Kidney (tissue), 14 donors: ENCODE measurements around the gene GFOD1. TPM values are rescaled to one million over a fixed set of nuclear protein-coding genes. Genes with fewer than 3 reads are reported as not detected.

Experiments used
- DNase-seq, 5 donors: peaks; one replicate each; pipeline ENCODE4 v3.0.0-alpha.2; 2013 to 2020
- FAIRE-seq: peaks from 2 replicates; lab custom pipeline; 2012; peaks lifted over from hg19 to GRCh38; lab: Jason Lieb, UNC
- H3K27ac ChIP-seq, 2 donors: one replicate each; pipeline ENCODE4 v1.7.0; 2013; ENCODE audit warnings: low read depth in 2 of 2, low read length in 2 of 2, inconsistent platforms in 1 of 2
- H3K27me3 ChIP-seq: one replicate; pipeline ENCODE4 v1.7.1; 2013; ENCODE audit warnings: low read length, inconsistent platforms; ENCODE audit not compliant: control insufficient read depth, insufficient read depth
- H3K36me3 ChIP-seq, 3 donors: one replicate each; pipeline versions ENCODE4 v1.7.0 to v1.7.1; 2013; ENCODE audit warnings: low read length in 3 of 3, control low read depth in 1 of 3, inconsistent platforms in 1 of 3; ENCODE audit not compliant: insufficient read depth in 3 of 3, control insufficient read depth in 2 of 3
- H3K4me1 ChIP-seq, 3 donors: one replicate each; pipeline versions ENCODE4 v1.7.0 to v1.7.1; 2013; ENCODE audit warnings: low read length in 3 of 3, inconsistent platforms in 1 of 3, low read depth in 1 of 3; ENCODE audit not compliant: control insufficient read depth in 2 of 3, insufficient read depth in 2 of 3
- H3K4me3 ChIP-seq, 3 donors: one replicate each; pipeline versions ENCODE4 v1.7.0 to v1.8.1; 2013; ENCODE audit warnings: low read length in 3 of 3, control low read depth in 1 of 3, inconsistent platforms in 1 of 3
- H3K9ac ChIP-seq, 3 donors: one replicate each; pipeline versions ENCODE4 v1.7.0 to v1.7.1; 2013; ENCODE audit warnings: low read length in 3 of 3, control low read depth in 1 of 3, inconsistent platforms in 1 of 3
- H3K9me3 ChIP-seq, 3 donors: one replicate each; pipeline versions ENCODE4 v1.7.0 to v1.7.1; 2013; ENCODE audit warnings: low read length in 3 of 3, control low read depth in 1 of 3, inconsistent platforms in 1 of 3; ENCODE audit not compliant: control insufficient read depth in 2 of 3, insufficient read depth in 1 of 3
- CTCF ChIP-seq: IDR thresholded peaks from 3 replicates; pipeline ENCODE4 v1.5.1; 2012; ENCODE audit warnings: mild to moderate bottlenecking, moderate library complexity, borderline replicate concordance; ENCODE audit not compliant: insufficient read depth; ENCODE audit errors: extremely low read depth
- intact Hi-C: fragments of 100-400 bp; cut with DNase I; formaldehyde crosslinking; loops from one replicate; pipeline ENCODE4 v1.11.1; 2022
- polyA plus RNA-seq: library from polyadenylated mRNA; stranded (reverse); fragments of 350-450 nt; fragmentation: Illumina TruSeq; extraction: RNeasy Lipid Tissue Mini Kit (QIAGEN cat#74804); gene quantifications from one replicate; pipeline ENCODE4 v1.2.3, GENCODE V29; 2014; ENCODE audit warnings: low read depth, low replicate concordance; ENCODE audit not compliant: insufficient read depth
- total RNA-seq: library from RNA; stranded (reverse); fragmentation: NEBNext Ultra II Directional; extraction: Animal tissue kit (Norgen Biotek cat#: 25700); gene quantifications from one replicate; pipeline ENCODE4 v1.2.1, GENCODE V29; 2021
- donor health status: control.
- donor health status: control.
- donor health status: control.
- donor health status: control.
- donor health status: control.
- donor health status: DM: yes; HTN: yes; CAD: no.
- donor health status: Normal renal cell carcinoma (clear cell type).

Gene GFOD1
- total and polyA plus RNA-seq, 2 donors from 2014 or later, result 2.1 to 14.6 TPM

- Histone ChIP-seq H3K27me3 (no peaks in the 10 kb centered on the region), H3K9me3 (no peaks in the 10 kb centered on the region), H3K9ac (no peak overlapping the region), H3K4me1 (no peaks in the 10 kb centered on the region), H3K27ac (no peak overlapping the region), H3K4me3 (no peak overlapping the region), H3K36me3 (no peaks in the 10 kb centered on the region)
- intact Hi-C loops, result loop anchor here (10.0 kb wide), 1 partner anchor 200 kb away; no protein-coding TSS in a partner anchor
- DNase-seq (no peak), FAIRE-seq (no peak)
- TF ChIP-seq CTCF, result no peak
Observed at GRCh38 chr6:13534536-13534935, 47.1 kb upstream of the GFOD1 start.

DNA sequence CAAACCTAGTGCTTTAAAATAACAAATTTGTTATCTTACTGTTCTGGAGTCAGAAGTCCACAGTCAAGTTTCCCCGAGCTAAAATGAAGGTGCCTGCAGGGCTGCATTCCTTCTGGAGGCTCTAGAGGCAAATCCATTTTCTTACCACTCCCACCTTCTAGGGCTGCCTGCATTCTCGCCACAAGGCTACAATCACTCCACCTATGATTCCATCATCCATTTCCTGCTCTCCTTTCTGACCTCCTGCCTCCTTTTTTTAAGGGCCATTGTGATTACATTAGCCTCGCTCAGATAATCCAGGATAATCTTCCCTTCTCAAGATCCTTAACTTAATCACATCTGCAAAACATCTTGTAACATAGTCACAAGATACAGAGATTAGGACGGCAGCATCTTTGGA lies 44.6 kb upstream of the GFOD1 start:
- H3K4me1 ChIP-seq, result no peaks in the 10 kb centered on the region
- intact Hi-C loops, result loop anchor here (10.0 kb wide), 1 partner anchor 197 kb away; no protein-coding TSS in a partner anchor
- H3K9ac ChIP-seq, result no peak overlapping the region
- no peak overlapping the region for H3K4me3 ChIP-seq
- H3K27me3 ChIP-seq, result no peaks in the 10 kb centered on the region
- no peak for TF ChIP-seq CTCF
- H3K36me3 ChIP-seq, result no peaks in the 10 kb centered on the region
- DNase-seq (no peak), FAIRE-seq (no peak)
- H3K9me3 ChIP-seq, result no peaks in the 10 kb centered on the region
- H3K27ac ChIP-seq, result no peak overlapping the region

DNA sequence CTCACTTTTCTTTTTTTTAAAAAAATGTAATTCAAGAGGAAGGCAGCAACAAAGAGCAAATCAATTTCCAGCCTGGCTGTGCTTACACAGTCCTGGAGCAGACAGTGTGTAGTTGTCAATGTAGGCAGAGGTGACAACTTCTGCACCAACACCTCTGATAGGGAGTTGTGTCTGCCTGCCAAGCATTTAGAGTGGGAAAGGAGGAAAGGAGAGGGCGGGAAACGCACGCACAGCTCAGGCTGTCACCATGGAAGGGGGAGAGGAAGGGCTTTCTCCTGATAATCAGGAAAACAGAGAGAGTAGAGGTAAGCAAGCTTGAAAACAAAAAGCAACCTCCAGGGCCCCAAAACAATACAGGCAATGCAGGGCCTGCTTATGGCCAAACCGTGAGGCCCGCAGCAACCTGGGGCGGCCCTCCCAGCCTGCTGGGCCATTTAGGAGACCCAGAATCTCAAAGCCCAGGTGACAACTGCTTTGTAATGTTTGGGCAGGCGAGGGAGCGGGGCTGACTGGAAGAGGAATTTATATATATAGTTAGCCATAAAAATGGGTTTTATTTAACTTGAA lies 41.5 kb upstream of the GFOD1 start:
- intact Hi-C loops, result no loop called here
- H3K27me3 ChIP-seq, result no peaks in the 10 kb centered on the region
- TF ChIP-seq CTCF, result no peak
- FAIRE-seq, result no peak
- H3K4me1 ChIP-seq, result no peaks in the 10 kb centered on the region
- H3K9me3 ChIP-seq, result no peaks in the 10 kb centered on the region
- H3K9ac ChIP-seq, result no peak overlapping the region
- H3K36me3 ChIP-seq, result no peaks in the 10 kb centered on the region
- no peak overlapping the region for H3K27ac ChIP-seq
- no peak for DNase-seq
- H3K4me3 ChIP-seq, result no peak overlapping the region

- Histone ChIP-seq H3K36me3 (no peaks in the 10 kb centered on the region), H3K9me3 (no peaks in the 10 kb centered on the region), H3K9ac (no peak overlapping the region), H3K4me1 (no peaks in the 10 kb centered on the region), H3K27me3 (no peaks in the 10 kb centered on the region), H3K27ac (no peak overlapping the region), H3K4me3 (no peak overlapping the region)
- TF ChIP-seq CTCF, result no peak
- DNase-seq (no peak), FAIRE-seq (no peak)
- intact Hi-C loops, result no loop called here
Observed at GRCh38 chr6:13528232-13528631, 40.8 kb upstream of the GFOD1 start.
